ENCODE results near the gene APOL2.
"Not testable (repeated sequence)": the region's sequence is repeated elsewhere in the genome, so short reads cannot be mapped to it uniquely, and the experiment has no call there.

The APOL2 gene

GRCh38 chr22:36237462-36238372 is 1.6 kb downstream of the APOL2 start:
- H3K9me3 Mint-ChIP-seq, result peaks cover 12 to 14% of the 10 kb centered on the region in 2 donors
- no peaks in the 10 kb centered on the region for H3K27me3 Mint-ChIP-seq
- peak overlapping the region; percentile 90 to 98 for H3K27ac Mint-ChIP-seq
- H3K4me1 Mint-ChIP-seq, result peaks cover 63% of the 10 kb centered on the region
- ATAC-seq (peak; percentile 5), DNase-seq (no peak)
- peak overlapping the region; percentile 88 to 94 for H3K4me3 Mint-ChIP-seq

GRCh38 chr22:36236388-36237319 is 2.7 kb downstream of the APOL2 start:
- H3K4me1 Mint-ChIP-seq, result peaks cover 72% of the 10 kb centered on the region
- no peak for DNase-seq
- H3K27ac Mint-ChIP-seq, result no peak overlapping the region
- peaks cover 8 to 14% of the 10 kb centered on the region in 2 donors for H3K9me3 Mint-ChIP-seq
- peak overlapping the region; percentile 60 to 94 for H3K4me3 Mint-ChIP-seq
- H3K27me3 Mint-ChIP-seq, result no peaks in the 10 kb centered on the region
- ATAC-seq, result no peak

- no peak for DNase-seq
- H3K27me3 Mint-ChIP-seq, result no peaks in the 10 kb centered on the region
- H3K4me3 Mint-ChIP-seq, result peak overlapping the region; percentile 8 to 60
- peak overlapping the region; percentile 24 to 81 for H3K27ac Mint-ChIP-seq
- H3K4me1 Mint-ChIP-seq, result peaks cover 72% of the 10 kb centered on the region
- H3K9me3 Mint-ChIP-seq, result peaks cover 8 to 14% of the 10 kb centered on the region in 2 donors
- no peak for ATAC-seq
Measured at GRCh38 chr22:36235585-36235984, 3.7 kb downstream of the APOL2 start.

GRCh38 chr22:36234919-36235318 is 4.4 kb downstream of the APOL2 start:
- Mint-ChIP-seq H3K9me3 (peaks cover 8 to 14% of the 10 kb centered on the region in 2 donors), H3K4me3 (peak overlapping the region; percentile 28 to 38), H3K27ac (peak overlapping the region in 1 of 2 donors; percentile 6), H3K27me3 (no peaks in the 10 kb centered on the region), H3K4me1 (peaks cover 68% of the 10 kb centered on the region)
- no peak for ATAC-seq
- DNase-seq, result no peak

GRCh38 chr22:36234213-36234612 is 5.1 kb downstream of the APOL2 start:
- H3K27ac Mint-ChIP-seq, result peak overlapping the region in 1 of 2 donors; percentile 56
- H3K4me1 Mint-ChIP-seq, result peaks cover 62% of the 10 kb centered on the region
- peaks cover 8 to 14% of the 10 kb centered on the region in 2 donors for H3K9me3 Mint-ChIP-seq
- ATAC-seq (no peak), DNase-seq (no peak)
- H3K4me3 Mint-ChIP-seq, result no peak overlapping the region
- no peaks in the 10 kb centered on the region for H3K27me3 Mint-ChIP-seq

- peaks cover 8 to 14% of the 10 kb centered on the region in 2 donors for H3K9me3 Mint-ChIP-seq
- peaks cover 62% of the 10 kb centered on the region for H3K4me1 Mint-ChIP-seq
- no peak overlapping the region for H3K27ac Mint-ChIP-seq
- H3K27me3 Mint-ChIP-seq, result no peaks in the 10 kb centered on the region
- ATAC-seq (no peak), DNase-seq (no peak)
- H3K4me3 Mint-ChIP-seq, result no peak overlapping the region
Measured at GRCh38 chr22:36233796-36234195, 5.5 kb downstream of the APOL2 start.

GRCh38 chr22:36232715-36233401 is 6.5 kb downstream of the APOL2 start:
- Mint-ChIP-seq H3K4me3 (no peak overlapping the region), H3K27ac (peak overlapping the region in 1 of 2 donors; percentile 75), H3K4me1 (peaks cover 56% of the 10 kb centered on the region), H3K9me3 (peaks cover 8 to 14% of the 10 kb centered on the region in 2 donors), H3K27me3 (no peaks in the 10 kb centered on the region)
- no peak for DNase-seq
- no peak for ATAC-seq

GRCh38 chr22:36231051-36231450 is 8.3 kb downstream of the APOL2 start:
- not testable (repeated sequence) for H3K27ac Mint-ChIP-seq, H3K27me3 Mint-ChIP-seq, DNase-seq, ATAC-seq, H3K9me3 Mint-ChIP-seq, H3K4me3 Mint-ChIP-seq
- peaks cover 44% of the 10 kb centered on the region for H3K4me1 Mint-ChIP-seq

GRCh38 chr22:36229649-36230048 is 9.7 kb downstream of the APOL2 start:
- Mint-ChIP-seq H3K4me1 (peaks cover 30% of the 10 kb centered on the region), H3K27ac (peak overlapping the region; percentile 17 to 30)
- not testable (repeated sequence) for ATAC-seq, H3K9me3 Mint-ChIP-seq, H3K27me3 Mint-ChIP-seq, DNase-seq, H3K4me3 Mint-ChIP-seq

- peak overlapping the region in 1 of 2 donors; percentile 30 for H3K27ac Mint-ChIP-seq
Measured at GRCh38 chr22:36228944-36229343, 10.4 kb downstream of the APOL2 start.

GRCh38 chr22:36228369-36228768 is 11.0 kb downstream of the APOL2 start:
- not testable (repeated sequence) for ATAC-seq, H3K27ac Mint-ChIP-seq

More at GRCh38 chr22:36228944-36229343, 10.4 kb downstream of the APOL2 start:
- no peaks in the 10 kb centered on the region for H3K9me3 Mint-ChIP-seq
- H3K4me3 Mint-ChIP-seq, result no peak overlapping the region
- no peaks in the 10 kb centered on the region for H3K27me3 Mint-ChIP-seq
- DNase-seq (no peak), ATAC-seq (no peak)
- peaks cover 23% of the 10 kb centered on the region for H3K4me1 Mint-ChIP-seq

GRCh38 chr22:36227806-36228205 is 11.5 kb downstream of the APOL2 start:
- Mint-ChIP-seq H3K27me3 (no peaks in the 10 kb centered on the region), H3K27ac (peak overlapping the region in 1 of 2 donors; percentile 69), H3K4me3 (no peak overlapping the region), H3K9me3 (no peaks in the 10 kb centered on the region), H3K4me1 (peaks cover 15% of the 10 kb centered on the region)
- DNase-seq, result no peak
- no peak for ATAC-seq

More at GRCh38 chr22:36228369-36228768, 11.0 kb downstream of the APOL2 start:
- not testable (repeated sequence) for DNase-seq, H3K27me3 Mint-ChIP-seq, H3K4me3 Mint-ChIP-seq, H3K9me3 Mint-ChIP-seq
- H3K4me1 Mint-ChIP-seq, result peaks cover 18% of the 10 kb centered on the region

- H3K27ac Mint-ChIP-seq, result peak overlapping the region in 1 of 2 donors; percentile 69
Measured at GRCh38 chr22:36227396-36227795, 11.9 kb downstream of the APOL2 start.

GRCh38 chr22:36226189-36226588 is 13.1 kb downstream of the APOL2 start:
- H3K27me3 Mint-ChIP-seq, result no peaks in the 10 kb centered on the region
- no peak for ATAC-seq
- H3K9me3 Mint-ChIP-seq, result no peaks in the 10 kb centered on the region
- H3K4me1 Mint-ChIP-seq, result peaks cover 20% of the 10 kb centered on the region
- H3K4me3 Mint-ChIP-seq, result no peak overlapping the region
- no peak for DNase-seq
- no peak overlapping the region for H3K27ac Mint-ChIP-seq

More at GRCh38 chr22:36227396-36227795, 11.9 kb downstream of the APOL2 start:
- ATAC-seq, result peak; percentile 59
- no peaks in the 10 kb centered on the region for H3K27me3 Mint-ChIP-seq
- no peak overlapping the region for H3K4me3 Mint-ChIP-seq
- H3K9me3 Mint-ChIP-seq, result no peaks in the 10 kb centered on the region
- DNase-seq, result peak in 1 of 2 donors; percentile 21
- H3K4me1 Mint-ChIP-seq, result peaks cover 15% of the 10 kb centered on the region

All from stimulated activated naive CD8-positive, alpha-beta T cell treated with anti-CD3 and anti-CD28 coated beads, Interleukin-15, amount 100 ng/mL, for 72 hours (primary cell).